ENCODE results near the gene RPL27A. TPM values are rescaled to one million over a fixed set of nuclear protein-coding genes. Genes with fewer than 3 reads are reported as not detected.

RPL27A gene
- total RNA-seq, 1 experiment from 2014 or later: 1,008 TPM

GRCh38 chr11:8641332-8641731, 41.3 kb upstream of the RPL27A start:
- no peak for TF ChIP-seq CTCF (IDR thresholded peaks at IDR 0.05; ENCODE audit: insufficient read depth in 1 of 2, low read depth in 1 of 2, low read length in 1 of 2, severe bottlenecking in 1 of 2, unreplicated experiment in 1 of 2)
- no TSS peak for BruUV-seq (replicated peaks)
- Mint-ChIP-seq H3K27me3 (ENCODE audit: insufficient read depth, unreplicated experiment) (no peaks in the 10 kb centered on the region), H3K4me3 (ENCODE audit: unreplicated experiment) (no peak overlapping the region), H3K9me3 (ENCODE audit: unreplicated experiment) (no peaks in the 10 kb centered on the region), H3K36me3 (ENCODE audit: insufficient read depth, unreplicated experiment) (no peaks in the 10 kb centered on the region), H3K27ac (ENCODE audit: unreplicated experiment) (no peak overlapping the region), H3K4me1 (ENCODE audit: low read depth, unreplicated experiment) (no peaks in the 10 kb centered on the region)
- CTCF ChIA-PET: interaction anchor here (0.6 kb wide), 1 partner anchor 893 kb away, joined by 4 read pairs; no protein-coding TSS in a partner anchor
- H3K4me1 ChIP-seq: no peaks in the 10 kb centered on the region
- no peak for DNase-seq
- H3K9me3 ChIP-seq: no peaks in the 10 kb centered on the region
- intact Hi-C loops (cut with micrococcal nuclease; ENCODE audit: unreplicated experiment): no loop called here
- no peaks in the 10 kb centered on the region; the same call in 1 of the 2 replicates for H3K36me3 ChIP-seq (ENCODE audit: control insufficient read depth, insufficient read depth, low read length)
- no peaks in the 10 kb centered on the region for H3K27me3 ChIP-seq (replicated peaks; ENCODE audit: control insufficient read depth, insufficient read depth, low read length)
- POLR2A ChIA-PET: no interaction called here
- H3K4me3 ChIP-seq (ENCODE audit: low read depth, low read length): no peak overlapping the region

GRCh38 chr11:8642196-8642841, 40.3 kb upstream of the RPL27A start:
- Mint-ChIP-seq H3K27me3 (ENCODE audit: insufficient read depth, unreplicated experiment) (no peaks in the 10 kb centered on the region), H3K4me3 (ENCODE audit: unreplicated experiment) (no peak overlapping the region), H3K36me3 (ENCODE audit: insufficient read depth, unreplicated experiment) (no peaks in the 10 kb centered on the region), H3K27ac (ENCODE audit: unreplicated experiment) (no peak overlapping the region), H3K4me1 (ENCODE audit: low read depth, unreplicated experiment) (no peaks in the 10 kb centered on the region), H3K9me3 (ENCODE audit: unreplicated experiment) (no peaks in the 10 kb centered on the region)
- TF ChIP-seq CTCF (IDR thresholded peaks at IDR 0.05; ENCODE audit: insufficient read depth in 1 of 2, low read depth in 1 of 2, low read length in 1 of 2, severe bottlenecking in 1 of 2, unreplicated experiment in 1 of 2): no peak
- Histone ChIP-seq H3K4me1 (no peaks in the 10 kb centered on the region), H3K4me3 (ENCODE audit: low read depth, low read length) (no peak overlapping the region), H3K9me3 (no peaks in the 10 kb centered on the region), H3K27me3 (replicated peaks; ENCODE audit: control insufficient read depth, insufficient read depth, low read length) (no peaks in the 10 kb centered on the region), H3K36me3 (ENCODE audit: control insufficient read depth, insufficient read depth, low read length) (no peaks in the 10 kb centered on the region; the same call in 1 of the 2 replicates)
- intact Hi-C loops (cut with micrococcal nuclease; ENCODE audit: unreplicated experiment): no loop called here
- BruUV-seq (replicated peaks): no TSS peak
- CTCF ChIA-PET: interaction anchor here (0.6 kb wide), 1 partner anchor 892 kb away, joined by 4 read pairs; no protein-coding TSS in a partner anchor
- no peak for DNase-seq
- POLR2A ChIA-PET: no interaction called here

- H3K27ac Mint-ChIP-seq (ENCODE audit: unreplicated experiment): no peak overlapping the region
- H3K9me3 Mint-ChIP-seq (ENCODE audit: unreplicated experiment): no peaks in the 10 kb centered on the region
These were observed 35.7 kb upstream of the RPL27A start for GRCh38 chr11:8646873-8647272.

More at GRCh38 chr11:8646873-8647272, 35.7 kb upstream of the RPL27A start:
- H3K4me3 Mint-ChIP-seq (ENCODE audit: unreplicated experiment): no peak overlapping the region
- Histone ChIP-seq H3K9me3 (no peaks in the 10 kb centered on the region), H3K4me3 (ENCODE audit: low read depth, low read length) (no peak overlapping the region), H3K27me3 (replicated peaks; ENCODE audit: control insufficient read depth, insufficient read depth, low read length) (no peaks in the 10 kb centered on the region), H3K4me1 (no peaks in the 10 kb centered on the region), H3K36me3 (ENCODE audit: control insufficient read depth, insufficient read depth, low read length) (no peaks in the 10 kb centered on the region)
- no peak for DNase-seq
- H3K36me3 Mint-ChIP-seq (ENCODE audit: insufficient read depth, unreplicated experiment): no peaks in the 10 kb centered on the region
- BruUV-seq (replicated peaks): no TSS peak
- H3K4me1 Mint-ChIP-seq (ENCODE audit: low read depth, unreplicated experiment): no peaks in the 10 kb centered on the region
- POLR2A ChIA-PET: no interaction called here
- no peaks in the 10 kb centered on the region for H3K27me3 Mint-ChIP-seq (ENCODE audit: insufficient read depth, unreplicated experiment)
- CTCF ChIA-PET: no interaction called here
- TF ChIP-seq CTCF (IDR thresholded peaks at IDR 0.05; ENCODE audit: insufficient read depth in 1 of 2, low read depth in 1 of 2, low read length in 1 of 2, severe bottlenecking in 1 of 2, unreplicated experiment in 1 of 2): no peak
- intact Hi-C loops (cut with micrococcal nuclease; ENCODE audit: unreplicated experiment): no loop called here

Measured in Caco-2 (cell line).